ENCODE measurements around the gene NKPD1.

DNA sequence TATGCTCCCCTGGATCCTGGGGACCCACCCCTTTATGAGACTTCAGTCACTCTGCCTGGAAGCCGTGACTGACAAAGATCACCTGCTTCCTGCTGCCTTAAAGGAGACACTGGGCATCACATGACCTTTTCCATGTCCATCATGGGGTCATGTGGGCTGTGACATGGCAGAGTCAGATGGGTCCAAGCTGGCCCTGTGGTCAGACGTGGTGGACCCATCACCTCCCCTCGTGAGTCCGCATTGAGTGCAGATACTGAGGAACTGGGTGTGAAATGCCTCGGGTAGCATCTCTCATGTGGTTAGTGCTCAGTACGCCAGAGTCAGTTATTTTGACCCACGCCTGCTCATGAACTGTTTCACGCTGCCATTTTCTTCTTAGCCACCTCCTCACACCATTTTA lies 27.1 kb downstream of the NKPD1 start:
- TF ChIP-seq POLR2A (IDR thresholded peaks at IDR 0.05) (no peak), EP300 (IDR thresholded peaks at IDR 0.05) (no peak), POLR2AphosphoS5 (IDR thresholded peaks at IDR 0.05) (no peak)
- TF ChIP-seq, protein P1, sequence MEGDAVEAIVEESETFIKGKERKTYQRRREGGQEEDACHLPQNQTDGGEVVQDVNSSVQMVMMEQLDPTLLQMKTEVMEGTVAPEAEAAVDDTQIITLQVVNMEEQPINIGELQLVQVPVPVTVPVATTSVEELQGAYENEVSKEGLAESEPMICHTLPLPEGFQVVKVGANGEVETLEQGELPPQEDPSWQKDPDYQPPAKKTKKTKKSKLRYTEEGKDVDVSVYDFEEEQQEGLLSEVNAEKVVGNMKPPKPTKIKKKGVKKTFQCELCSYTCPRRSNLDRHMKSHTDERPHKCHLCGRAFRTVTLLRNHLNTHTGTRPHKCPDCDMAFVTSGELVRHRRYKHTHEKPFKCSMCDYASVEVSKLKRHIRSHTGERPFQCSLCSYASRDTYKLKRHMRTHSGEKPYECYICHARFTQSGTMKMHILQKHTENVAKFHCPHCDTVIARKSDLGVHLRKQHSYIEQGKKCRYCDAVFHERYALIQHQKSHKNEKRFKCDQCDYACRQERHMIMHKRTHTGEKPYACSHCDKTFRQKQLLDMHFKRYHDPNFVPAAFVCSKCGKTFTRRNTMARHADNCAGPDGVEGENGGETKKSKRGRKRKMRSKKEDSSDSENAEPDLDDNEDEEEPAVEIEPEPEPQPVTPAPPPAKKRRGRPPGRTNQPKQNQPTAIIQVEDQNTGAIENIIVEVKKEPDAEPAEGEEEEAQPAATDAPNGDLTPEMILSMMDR (IDR thresholded peaks at IDR 0.05): no peak
